HG03442 (cell line): Measurements from ENCODE around the gene P4HTM.
"Not testable (repeated sequence)": the region's sequence is repeated elsewhere in the genome, so short reads cannot be mapped to it uniquely, and the experiment has no call there.

ENCODE experiments used
- ATAC-seq: cut with Tn5 transposase; IDR thresholded peaks from one replicate; pipeline ENCODE4 v1.9.1; 2021; ENCODE audit warnings: mild to moderate bottlenecking, moderate library complexity; ENCODE audit not compliant: unreplicated experiment

P4HTM gene

GRCh38 chr3:49007771-49008528 lies 17.9 kb downstream of the P4HTM start:
- peak; percentile 36 for ATAC-seq

GRCh38 chr3:49008627-49009026 lies 18.6 kb downstream of the P4HTM start:
- not testable (repeated sequence) for ATAC-seq

- ATAC-seq = no peak
Measured at GRCh38 chr3:49009396-49009795, 19.4 kb downstream of the P4HTM start.

GRCh38 chr3:49012441-49013017 lies 22.5 kb downstream of the P4HTM start:
- no peak for ATAC-seq

- ATAC-seq = no peak
Measured at GRCh38 chr3:49013113-49013737, 23.2 kb downstream of the P4HTM start.

GRCh38 chr3:49013738-49014660 lies 24.0 kb downstream of the P4HTM start:
- no peak for ATAC-seq

- no peak for ATAC-seq
Measured at GRCh38 chr3:49015072-49015471, 25.0 kb downstream of the P4HTM start.

GRCh38 chr3:49015765-49016164 lies 25.7 kb downstream of the P4HTM start:
- ATAC-seq = no peak

- ATAC-seq = no peak
Measured at GRCh38 chr3:49016414-49017228, 26.6 kb downstream of the P4HTM start.

- no peak for ATAC-seq
Measured at GRCh38 chr3:49017229-49017970, 27.4 kb downstream of the P4HTM start.

GRCh38 chr3:49017971-49018706 lies 28.1 kb downstream of the P4HTM start, which contains the start of gene DALRD3:
Gene DALRD3 (minus strand): TSS chr3:49018580. CDS start chr3:49018564, 16 bp downstream.
- no peak for ATAC-seq

GRCh38 chr3:49018707-49019006 lies 28.6 kb downstream of the P4HTM start:
- ATAC-seq = no peak

- no peak for ATAC-seq
Measured at GRCh38 chr3:49019941-49020329, 29.9 kb downstream of the P4HTM start.

- ATAC-seq = no peak
Measured at GRCh38 chr3:49020330-49021212, 30.5 kb downstream of the P4HTM start.

GRCh38 chr3:49021213-49021812 lies 31.3 kb downstream of the P4HTM start:
- peak; percentile 46 for ATAC-seq

GRCh38 chr3:49021813-49022687 lies 32.0 kb downstream of the P4HTM start, which contains the start of gene NDUFAF3:
Gene NDUFAF3 (plus strand): TSS chr3:49022121. CDS start chr3:49022145, 24 bp downstream.
- peak; percentile 57 for ATAC-seq
